Activated naive CD4-positive, alpha-beta T cell treated with anti-CD3 and anti-CD28 coated beads, Interleukin-2, amount 50 U/mL, for 16 hours (primary cell): Measurements from ENCODE around the gene OCLN.
"Not testable (repeated sequence)": the region's sequence is repeated elsewhere in the genome, so short reads cannot be mapped to it uniquely, and the experiment has no call there.

Source experiments
- DNase-seq: peaks from one replicate; pipeline ENCODE4 v3.0.0-alpha.2; 2020

Gene OCLN

DNA sequence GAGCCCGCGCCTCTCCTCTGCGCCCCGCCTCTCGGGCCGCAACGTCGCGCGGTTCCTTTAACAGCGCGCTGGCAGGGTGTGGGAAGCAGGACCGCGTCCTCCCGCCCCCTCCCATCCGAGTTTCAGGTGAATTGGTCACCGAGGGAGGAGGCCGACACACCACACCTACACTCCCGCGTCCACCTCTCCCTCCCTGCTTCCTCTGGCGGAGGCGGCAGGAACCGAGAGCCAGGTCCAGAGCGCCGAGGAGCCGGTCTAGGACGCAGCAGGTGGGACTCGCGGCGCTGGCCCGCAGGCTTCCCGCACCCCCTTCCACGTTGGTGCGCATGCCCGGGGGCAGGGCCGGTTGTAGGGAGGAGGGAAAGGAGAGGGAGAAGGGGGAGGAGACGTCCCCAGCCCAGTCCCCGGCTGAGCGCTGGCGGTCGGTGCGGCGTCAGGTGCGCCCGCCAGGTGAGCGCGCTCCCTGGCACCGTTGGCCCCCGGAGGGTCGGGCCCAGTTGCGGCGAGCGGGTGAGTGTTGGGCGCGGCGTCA lies at the start of gene OCLN:
Gene OCLN, plus strand, starts transcription at position 400 of the 532 bp plus-strand sequence. CDS start 11,455 bp downstream, outside the sequence.
- DNase-seq, result peak; percentile 26

DNA sequence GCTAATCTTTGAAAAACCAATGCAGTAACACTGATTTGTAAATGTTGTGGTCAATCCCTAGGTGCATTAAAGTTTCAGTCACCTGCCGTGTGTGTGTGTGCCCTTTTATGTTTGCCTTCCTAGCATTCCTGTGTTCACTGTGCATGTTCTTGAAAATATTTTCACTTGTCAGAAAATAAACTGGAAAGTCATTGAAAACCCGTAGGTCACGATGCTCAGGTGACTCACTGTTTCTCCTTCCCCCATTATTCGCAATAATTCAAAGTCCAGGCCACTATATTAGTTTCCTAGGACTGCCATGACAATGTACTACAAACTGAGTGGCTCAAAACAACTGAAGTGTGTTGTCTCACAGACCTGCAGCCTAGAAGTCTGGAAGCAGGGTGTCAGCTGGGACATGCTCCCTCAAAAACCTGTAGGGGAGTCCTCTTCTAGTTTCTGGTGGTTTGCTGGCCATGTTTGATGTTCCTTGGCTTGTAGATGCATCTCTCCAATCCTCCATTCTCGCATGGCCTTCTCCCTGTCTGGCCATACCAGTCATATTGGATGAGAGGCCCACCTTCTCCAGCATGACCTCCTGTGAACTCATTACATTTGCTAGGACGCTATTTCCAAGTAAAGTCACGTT lies 48.3 kb upstream of the OCLN start:
- no peak for DNase-seq

DNA sequence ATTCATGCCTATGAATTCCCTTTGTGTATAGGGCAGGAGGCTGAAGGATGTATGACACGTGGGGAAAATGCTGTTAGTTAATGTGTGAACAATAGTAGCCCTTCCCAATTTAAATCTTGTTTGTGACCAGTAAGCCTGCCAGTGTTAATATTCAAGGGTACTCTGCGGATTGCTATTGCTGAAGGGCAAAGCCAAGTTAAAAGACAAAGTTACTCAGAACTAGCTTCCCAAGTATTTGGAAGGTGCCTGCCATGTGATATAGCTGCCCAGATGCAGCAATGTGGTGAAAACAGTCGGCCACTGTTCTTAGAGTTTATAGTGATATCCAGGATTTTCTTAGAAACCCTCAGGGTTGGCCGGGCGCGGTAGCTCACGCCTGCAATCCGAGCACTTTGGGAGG lies 43.1 kb upstream of the OCLN start:
- DNase-seq, result no peak

DNA sequence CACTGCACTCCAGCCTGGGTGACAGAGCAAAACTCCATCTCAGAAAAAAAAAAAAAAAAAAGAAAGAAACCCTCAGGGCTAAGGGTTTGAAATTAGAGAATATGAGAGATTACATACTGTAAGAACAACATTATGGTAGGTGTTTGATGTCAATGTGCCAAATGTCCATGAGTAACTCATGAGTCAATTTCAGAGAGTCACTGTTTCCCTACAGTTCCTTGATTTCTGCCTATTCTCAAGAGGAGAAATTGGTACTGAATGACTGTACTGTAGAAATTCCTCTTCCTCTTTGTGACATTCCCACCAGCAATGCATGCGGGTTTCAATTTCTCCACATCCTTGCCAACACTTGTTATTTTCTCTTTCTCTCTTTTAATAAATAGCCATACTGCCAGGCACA lies 42.5 kb upstream of the OCLN start:
- DNase-seq, result no peak

DNA sequence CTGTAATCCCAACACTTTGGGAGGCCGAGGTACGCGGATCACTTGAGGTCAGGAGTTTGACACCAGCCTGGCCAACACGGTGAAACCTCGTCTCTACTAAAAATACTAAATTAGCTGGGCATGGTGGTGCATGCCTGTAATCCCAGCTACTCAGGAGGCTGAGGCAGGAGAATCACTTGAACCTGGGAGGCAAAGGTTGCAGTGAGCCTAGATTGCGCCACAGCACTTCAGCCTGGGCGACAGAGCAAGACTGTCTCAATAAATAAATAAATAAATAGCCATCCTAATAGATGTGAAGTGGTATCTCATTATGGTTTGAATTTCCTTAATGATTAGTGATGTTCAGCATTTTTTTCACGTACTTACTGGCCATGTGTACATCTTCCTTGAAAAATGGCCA lies 42.1 kb upstream of the OCLN start:
- DNase-seq, result not testable (repeated sequence)

- no peak for DNase-seq
Observed at GRCh38 chr5:69451941-69452647, 40.5 kb upstream of the OCLN start.

DNA sequence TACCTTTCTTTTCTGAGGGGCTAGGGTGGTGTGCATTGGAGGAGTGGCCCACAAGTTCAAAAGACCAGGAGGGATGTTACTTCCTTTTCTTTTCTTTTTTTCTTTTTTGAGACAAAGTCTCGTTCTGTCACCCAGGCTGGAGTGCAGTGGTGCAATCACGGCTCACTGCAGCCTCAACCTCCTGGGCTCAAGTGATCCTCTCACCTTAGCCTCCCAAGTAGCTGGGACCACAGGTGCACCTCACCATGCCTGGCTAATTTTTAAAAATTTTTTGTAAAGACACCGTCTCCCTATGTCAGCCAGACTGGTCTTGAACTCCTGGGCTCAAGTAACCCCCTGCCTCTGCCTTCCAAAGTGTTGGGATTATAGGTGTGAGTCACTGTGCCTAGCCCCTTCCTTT lies 39.1 kb upstream of the OCLN start:
- DNase-seq, result not testable (repeated sequence)

GRCh38 chr5:69454460-69455249 lies 37.9 kb upstream of the OCLN start:
- DNase-seq, result no peak

- DNase-seq, result not testable (repeated sequence)
Observed at GRCh38 chr5:69455428-69455988, 37.1 kb upstream of the OCLN start.

GRCh38 chr5:69462170-69462569 lies 30.4 kb upstream of the OCLN start:
- DNase-seq, result no peak

- not testable (repeated sequence) for DNase-seq
Observed at GRCh38 chr5:69466375-69466774, 26.2 kb upstream of the OCLN start.

GRCh38 chr5:69467442-69468225 lies 25.0 kb upstream of the OCLN start:
- DNase-seq, result no peak

DNA sequence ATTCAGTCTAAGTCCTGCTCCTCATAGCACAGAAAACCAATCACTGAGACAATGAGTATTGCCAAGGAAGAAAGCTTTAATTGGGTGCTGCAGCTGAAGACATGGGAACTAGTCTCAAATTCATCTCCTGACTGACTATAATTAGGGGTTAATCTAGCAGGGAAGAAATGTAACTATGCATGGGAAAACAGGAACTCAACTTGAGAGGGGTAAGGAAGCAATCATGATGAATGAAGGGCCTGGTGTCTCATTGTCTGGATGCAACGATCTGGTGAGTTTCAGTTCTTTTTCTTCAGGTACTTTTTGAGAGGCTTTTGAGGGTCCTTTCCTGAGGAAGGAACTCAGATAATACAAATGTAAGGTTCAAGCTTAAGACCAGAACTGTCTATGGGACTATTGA lies 24.0 kb upstream of the OCLN start:
- DNase-seq, result no peak

DNA sequence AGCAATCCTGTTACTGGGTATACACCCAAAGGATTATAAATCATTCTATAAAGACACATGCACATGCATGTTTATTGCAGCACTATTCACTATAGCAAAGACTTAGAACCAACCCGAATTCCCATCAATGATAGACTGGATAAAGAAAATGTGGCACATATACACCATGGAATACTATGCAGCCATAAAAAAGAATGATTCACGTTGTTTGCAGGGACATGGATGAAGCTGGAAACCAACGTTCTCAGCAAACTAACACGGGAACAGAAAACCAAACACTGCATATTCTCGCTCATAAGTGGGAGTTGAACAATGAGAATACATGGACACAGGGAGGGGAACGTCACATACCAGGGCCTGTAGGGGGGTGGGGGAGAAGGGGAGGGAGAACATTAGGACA lies 21.1 kb upstream of the OCLN start:
- not testable (repeated sequence) for DNase-seq

DNA sequence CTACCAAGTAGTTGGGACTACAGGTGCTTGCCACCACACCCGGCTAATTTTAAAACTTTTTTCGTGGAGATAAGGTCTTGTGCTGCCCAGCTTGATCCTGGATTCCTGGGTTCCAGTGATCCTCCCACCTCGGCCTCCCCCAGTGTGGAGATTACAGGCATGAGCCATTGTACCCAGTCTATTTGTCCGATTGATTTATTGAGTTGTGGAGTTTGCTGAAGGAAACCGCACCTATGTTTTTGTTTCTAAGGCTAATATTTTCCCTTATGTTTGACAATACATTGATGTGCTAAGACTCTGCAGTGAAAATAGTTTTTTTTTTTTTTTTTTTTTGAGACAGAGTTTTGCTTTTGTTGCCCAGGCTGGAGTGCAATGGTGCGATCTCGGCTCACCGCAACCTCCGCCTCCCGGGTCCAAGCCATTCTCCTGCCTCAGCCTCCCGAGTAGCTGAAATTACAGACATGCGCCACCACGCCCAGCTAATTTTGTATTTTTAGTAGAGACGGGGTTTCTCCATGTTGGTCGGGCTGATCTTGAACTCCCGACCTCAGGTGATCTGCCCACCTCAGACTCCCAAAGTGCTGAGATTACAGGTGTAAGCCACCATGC lies 20.0 kb upstream of the OCLN start:
- not testable (repeated sequence) for DNase-seq

DNA sequence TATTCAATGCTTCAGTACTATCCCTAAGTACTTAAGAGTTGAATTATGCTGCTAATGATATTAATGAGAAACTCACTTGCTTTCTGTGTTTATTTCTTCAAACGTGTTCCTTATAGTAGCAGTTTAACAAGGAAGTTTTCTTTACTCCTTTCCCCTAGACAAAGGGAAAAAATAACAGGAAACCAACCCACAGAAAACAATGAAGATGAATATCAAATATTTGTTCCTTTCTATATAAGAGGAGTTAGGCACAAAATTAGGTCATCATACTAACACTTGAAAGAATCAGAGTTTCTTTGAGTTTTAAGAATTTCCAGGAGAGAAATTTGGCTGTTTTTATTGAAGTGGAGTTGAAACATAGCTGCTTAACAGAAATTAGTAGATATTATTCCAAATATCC lies 15.4 kb upstream of the OCLN start:
- no peak for DNase-seq

GRCh38 chr5:69478296-69478695 lies 14.3 kb upstream of the OCLN start:
- DNase-seq, result not testable (repeated sequence)

DNA sequence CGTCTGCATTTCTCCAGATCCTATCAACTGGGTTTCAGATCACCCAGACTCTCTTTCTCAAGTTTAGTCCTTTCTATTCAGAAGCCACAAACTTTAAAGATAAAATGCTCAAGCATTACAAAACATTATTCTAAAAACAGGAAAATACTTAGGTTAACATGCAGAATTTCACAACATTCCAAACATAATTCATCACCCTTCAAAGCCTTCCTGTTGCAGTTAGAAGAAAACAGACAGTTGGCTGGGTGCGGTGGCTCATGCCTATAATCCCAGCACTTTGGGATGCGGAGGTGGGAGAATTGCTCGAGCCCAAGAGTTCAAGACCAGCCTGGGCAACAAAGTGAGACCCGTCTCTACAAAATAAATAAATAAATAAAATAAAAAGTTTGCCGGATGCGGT lies 7.7 kb upstream of the OCLN start:
- no peak for DNase-seq

DNA sequence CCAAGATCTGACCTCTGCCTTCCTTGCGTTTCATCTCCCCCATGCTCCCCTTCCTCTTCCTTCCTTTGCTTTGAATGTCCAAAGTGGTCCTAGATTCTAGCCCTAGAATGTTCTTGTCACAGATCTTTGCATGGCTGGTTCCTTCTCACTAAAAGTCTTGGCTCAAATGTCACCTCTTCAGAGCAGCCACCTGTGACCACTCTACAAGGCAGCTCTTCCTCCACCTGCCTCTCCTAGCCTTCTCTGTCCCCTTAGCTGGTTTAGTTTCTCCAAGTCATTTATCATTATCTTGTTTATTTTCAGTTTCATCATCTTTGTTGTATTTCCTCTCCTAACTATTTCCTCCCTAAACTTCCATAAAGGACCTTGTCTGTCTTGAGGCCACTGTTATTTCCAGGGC lies 7.1 kb upstream of the OCLN start:
- no peak for DNase-seq

GRCh38 chr5:69489246-69489645 lies 3.3 kb upstream of the OCLN start:
- DNase-seq, result no peak

DNA sequence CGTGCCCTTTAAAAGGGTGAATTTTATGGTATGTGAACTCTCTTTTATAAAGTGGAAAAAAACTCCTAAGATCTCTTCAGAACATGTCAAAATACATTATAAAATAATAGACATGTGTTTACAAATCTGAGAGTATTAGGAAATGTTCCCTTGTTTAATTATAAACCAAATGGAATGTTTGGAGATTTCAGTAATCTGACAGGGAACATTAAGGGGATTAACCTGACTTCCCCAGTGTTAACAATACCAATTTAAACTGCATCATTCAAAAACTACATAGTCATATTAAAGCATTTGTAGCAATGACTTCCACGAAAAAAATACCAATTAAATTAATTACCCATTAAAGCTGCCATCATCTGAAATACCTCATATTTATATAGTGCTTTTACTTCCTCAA lies 1.6 kb upstream of the OCLN start:
- DNase-seq, result no peak

DNA sequence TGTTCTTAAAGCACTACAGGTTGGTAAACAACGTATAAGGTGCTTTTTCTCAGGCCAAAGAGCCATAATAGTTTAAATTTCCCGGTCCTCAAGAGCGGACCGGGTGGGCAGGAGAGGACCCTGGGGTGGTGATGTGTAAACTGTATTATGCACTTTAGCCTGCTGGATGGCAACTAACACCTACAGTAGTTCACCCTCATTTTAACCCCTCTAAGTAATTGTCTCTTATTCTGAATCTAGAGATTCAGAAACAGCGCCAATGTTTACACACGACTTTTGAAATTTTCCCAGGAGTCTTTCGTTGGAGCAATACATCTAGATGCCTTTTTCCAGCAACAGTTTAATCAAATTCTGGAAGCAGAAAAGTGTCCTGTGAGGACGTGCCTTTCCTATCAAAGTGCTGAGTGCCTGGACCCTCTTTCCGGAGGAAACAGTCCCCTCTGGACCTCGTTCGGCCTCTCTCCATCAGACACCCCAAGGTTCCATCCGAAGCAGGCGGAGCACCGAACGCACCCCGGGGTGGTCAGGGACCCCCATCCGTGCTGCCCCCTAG lies 676 bp upstream of the OCLN start:
- no peak for DNase-seq
